Activated T-cell treated with anti-CD3 and anti-CD28 coated beads for 24 hours (primary cell): Measurements from ENCODE around the gene DDX11.
"Not testable (repeated sequence)": the region's sequence is repeated elsewhere in the genome, so short reads cannot be mapped to it uniquely, and the experiment has no call there.

Source experiments
- DNase-seq: peaks from one replicate; pipeline ENCODE4 v3.0.0-alpha.2; 2020; ENCODE audit warnings: low read depth

The DDX11 gene

DNA sequence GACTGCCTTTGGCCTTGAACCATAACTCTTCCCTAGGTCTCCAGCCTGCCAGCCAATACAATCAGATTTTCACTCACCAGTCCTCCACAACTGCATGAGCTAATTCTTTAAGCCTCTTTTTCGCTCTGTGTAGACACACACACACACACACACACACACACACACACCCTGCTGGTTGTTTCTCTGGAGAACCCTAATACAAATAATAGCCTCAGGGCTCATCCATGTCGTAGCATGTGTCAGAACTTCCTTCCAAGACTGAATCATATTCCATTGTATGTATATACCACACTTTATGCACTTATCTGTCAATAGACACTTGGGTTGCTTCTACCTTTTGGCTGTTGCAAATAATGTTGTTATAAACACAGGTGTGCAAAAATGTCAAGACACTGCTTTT is 6.0 kb upstream of the DDX11 start:
- not testable (repeated sequence) for DNase-seq

DNA sequence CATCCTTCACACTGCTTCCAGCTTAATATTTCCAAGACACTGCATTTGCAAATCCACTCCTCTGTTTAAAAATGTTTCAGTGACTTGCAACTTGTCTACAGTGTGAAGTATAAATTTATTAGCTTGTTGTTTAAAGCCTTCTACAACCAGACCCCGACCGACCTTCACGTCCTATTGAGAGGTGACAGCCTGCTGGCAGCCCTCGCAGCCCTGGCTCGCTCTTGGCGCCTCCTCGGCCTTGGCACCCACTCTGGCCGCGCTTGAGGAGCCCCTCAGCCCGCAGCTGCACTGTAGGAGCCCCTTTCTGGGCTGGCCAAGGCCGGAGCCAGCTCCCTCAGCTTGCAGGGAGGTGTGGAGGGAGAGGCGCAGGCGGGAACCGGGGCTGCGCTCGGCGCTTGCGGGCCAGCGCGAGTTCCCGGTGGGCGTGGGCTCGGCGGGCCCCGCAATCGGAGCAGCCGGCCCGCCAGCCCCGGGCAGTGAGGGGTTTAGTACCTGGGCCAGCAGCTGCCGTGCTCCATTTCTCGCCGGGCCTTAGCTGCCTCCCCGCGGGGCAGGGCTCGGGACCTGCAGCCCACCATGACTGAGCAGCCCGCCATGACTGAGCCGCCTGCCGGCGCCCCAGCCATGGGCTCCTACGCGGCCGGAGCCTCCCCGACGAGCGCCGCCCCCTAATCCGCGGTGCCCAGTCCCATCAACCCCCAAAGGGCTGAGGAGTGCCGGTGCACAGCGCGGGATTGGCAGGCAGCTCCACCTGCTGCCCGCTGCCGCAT is 2.5 kb upstream of the DDX11 start:
- DNase-seq = not testable (repeated sequence)

DNA sequence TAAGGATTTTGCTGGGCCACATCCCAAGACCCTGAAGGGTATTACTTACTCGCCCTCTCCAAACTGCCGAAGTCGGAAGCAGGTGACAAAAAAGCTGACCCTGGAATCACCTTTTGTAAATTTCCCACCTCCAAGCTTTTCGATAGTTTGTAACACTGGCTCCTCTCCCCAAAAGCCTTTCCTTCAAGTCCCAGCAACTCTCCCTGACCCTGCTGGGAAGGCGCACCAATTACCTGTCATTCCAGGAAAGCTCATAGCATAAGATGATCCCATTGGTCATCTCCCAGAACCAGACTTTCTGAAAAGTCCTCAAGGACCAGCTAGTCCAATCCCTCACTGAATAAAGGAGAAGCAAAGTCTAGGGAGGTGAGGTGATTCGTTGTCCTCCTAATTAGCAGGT is 698 bp upstream of the DDX11 start:
- not testable (repeated sequence) for DNase-seq

DNA sequence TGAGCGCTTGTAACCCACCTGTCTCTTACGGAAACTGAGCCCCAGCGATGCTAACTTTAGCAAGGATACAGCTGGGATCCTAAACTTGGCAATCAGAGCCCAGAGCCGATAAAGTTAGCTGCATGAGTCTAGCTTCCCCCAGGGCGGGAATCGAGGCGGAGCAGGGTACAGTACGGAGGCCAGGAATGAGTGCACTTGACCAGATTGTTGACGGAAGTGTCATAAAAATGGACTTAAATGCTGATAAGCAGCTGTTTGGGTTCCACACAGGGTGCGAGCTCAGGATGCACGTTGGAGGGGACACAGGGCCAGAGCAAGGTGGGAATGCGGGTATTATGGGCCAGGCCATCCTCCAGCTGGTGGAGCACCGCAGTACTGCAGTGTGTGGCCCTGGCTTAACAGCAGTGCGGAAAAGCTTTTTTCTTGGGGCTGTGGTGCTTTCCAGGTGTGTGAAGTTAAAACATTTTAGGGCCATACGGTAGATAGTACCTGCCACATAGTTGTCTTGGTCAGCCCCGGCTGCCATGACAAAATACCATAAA is 744 bp downstream of the DDX11 start:
- not testable (repeated sequence) for DNase-seq

DNA sequence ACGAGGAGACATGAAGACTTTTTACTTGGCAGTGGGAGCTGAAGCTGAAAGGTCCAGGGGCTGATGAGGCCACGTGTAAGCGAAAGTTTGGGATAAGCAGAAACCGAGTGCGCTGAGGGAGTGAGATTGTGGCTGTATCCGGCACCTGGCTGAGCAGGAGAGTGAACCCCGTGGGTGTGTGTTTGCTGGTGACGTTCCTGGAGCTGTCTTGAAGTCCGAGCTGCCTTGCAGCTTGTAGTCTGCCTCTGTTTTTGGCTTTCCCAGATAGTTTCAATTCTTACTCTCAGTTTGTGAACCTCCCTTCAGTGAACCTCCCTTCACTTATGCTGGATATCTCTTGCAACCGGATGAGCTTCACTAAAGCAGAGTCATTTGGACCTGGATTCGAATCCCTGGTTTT is 2.5 kb downstream of the DDX11 start:
- DNase-seq = not testable (repeated sequence)

DNA sequence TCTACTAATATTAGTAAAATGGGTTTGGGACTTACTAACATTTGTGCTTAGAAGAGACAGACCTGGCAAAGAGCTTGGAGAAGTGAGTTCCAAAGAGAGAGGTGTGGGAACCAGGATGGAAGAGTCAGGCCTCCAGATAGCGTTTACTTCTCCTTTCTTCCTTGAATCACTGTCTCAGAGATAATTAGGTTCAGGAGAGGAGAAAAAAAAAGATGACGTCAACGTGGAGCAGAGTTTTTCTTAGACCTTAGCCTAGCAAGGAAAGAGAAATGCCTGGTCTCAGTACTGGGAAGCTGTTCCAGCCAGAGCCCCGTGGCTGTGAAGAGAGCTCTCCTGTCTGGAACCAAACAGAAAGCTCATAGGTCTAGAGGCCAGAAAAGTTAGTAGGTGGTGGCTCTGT is 3.4 kb downstream of the DDX11 start:
- DNase-seq = not testable (repeated sequence)

DNA sequence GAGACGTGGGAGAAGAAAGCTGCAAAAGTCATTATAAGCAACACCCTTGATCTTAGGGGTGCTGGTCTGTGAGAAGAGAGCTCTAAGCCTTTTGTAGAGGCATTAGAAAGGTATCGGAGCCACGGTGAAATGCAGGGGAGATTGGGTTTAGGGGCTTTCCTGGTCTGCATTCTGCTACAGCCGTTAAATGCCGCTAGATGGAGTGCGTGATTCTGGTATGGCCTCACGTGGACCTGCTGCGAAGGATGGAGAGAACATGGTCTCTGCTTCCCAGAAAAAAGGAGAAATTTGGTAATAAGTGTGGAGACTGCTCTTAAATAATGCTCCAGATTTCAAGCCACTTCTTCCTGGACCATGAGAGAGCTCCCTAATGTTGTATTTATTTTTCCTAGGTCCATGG is 4.3 kb downstream of the DDX11 start:
- not testable (repeated sequence) for DNase-seq

DNA sequence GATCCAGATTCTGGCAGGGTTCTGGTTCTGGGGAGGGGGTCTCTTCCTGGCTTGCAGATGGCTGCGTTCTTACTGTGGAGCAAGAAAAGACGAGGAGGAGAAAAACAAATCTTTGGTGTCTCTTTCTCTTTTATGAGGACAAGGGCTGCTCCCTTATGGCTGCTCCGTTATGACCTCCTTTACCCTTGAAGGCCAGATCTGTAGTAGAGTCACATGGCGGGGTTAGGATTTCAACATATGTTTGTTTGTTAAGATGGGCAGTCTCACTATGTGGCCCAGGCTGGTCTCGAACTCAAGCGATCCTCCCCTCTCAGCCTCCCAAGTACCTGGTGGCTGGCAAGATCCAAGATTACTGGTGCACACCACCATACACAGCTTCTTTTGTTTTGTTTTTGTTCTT is 5.8 kb downstream of the DDX11 start:
- not testable (repeated sequence) for DNase-seq

DNA sequence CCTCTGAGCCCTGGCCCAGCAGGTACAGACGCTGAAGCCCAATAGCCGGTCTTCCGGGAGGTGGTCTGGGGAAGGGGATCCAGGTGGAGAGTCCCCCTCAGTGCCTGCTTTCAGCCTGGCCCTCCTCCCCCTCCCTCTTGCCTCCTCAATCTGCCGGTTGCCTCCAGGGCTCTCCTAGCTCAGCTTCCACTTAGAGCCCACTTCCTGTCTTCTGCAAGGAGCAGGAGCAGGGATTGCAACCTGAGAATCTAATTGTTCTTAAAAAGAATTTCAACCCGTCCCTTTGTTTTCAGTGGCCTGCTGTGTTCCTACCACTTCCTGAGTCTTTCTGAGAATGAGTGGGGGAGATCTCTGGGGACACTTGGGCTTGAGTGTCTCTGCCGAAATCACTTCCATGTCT is 6.6 kb downstream of the DDX11 start:
- DNase-seq = not testable (repeated sequence)

DNA sequence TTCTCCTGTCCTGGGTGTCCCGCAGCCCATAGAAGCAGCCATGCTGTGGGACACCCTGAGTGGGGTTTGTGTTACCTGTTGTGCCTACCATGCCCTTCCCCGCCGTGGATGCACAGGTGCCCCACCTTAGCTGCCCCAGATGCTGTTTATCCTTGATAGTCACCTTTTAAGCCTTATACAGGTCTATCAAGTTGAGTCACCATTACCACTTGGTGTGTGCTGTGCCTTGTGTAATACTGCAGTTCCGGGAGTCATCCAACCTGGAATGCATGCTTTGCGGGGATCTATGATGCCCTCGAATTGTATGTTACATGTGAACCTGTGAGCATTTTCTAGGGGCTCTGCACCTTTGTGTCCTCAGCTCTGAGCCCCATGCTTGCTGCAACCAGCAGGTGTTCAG is 7.6 kb downstream of the DDX11 start:
- DNase-seq = not testable (repeated sequence)

DNA sequence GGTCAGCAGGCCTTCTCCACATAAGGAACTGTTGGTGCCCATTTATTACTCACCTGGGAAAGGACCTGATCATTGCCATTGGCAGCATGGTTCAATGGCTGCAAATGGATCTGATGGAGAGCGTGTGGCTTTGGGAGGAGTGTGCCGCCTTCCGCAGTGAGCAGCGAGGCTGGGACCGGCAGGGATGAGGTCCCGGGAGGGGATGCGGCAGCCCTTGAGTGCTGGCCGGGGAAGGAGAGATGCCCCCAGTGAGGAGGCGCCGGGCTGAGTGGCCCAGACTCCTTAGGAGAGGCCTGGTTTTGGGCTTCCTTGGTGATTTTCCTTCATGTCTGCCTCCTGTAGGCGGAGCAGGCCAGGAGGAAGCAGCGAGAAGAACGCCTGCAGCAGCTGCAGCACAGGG is 10.6 kb downstream of the DDX11 start:
- not testable (repeated sequence) for DNase-seq

DNA sequence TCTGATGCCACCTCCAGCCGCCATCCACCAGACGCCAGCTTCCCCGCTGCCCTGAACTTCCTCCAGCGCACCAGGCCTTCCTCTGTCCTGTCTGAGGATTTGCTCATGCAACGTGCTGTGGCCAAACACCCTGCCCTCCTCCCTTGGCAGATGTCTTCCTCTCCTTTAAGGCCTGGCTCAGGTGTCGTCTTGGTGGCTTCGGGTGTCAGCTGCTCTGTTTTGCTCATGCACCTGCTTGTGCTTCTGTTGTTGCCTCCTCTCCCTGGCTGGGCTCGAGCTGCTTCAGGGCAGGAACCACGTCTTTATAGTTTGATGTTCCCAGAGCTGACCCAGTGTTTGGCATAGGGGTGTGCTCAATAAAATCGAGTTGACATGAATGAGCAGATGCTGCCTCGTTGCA is 12.4 kb downstream of the DDX11 start:
- DNase-seq = not testable (repeated sequence)

DNA sequence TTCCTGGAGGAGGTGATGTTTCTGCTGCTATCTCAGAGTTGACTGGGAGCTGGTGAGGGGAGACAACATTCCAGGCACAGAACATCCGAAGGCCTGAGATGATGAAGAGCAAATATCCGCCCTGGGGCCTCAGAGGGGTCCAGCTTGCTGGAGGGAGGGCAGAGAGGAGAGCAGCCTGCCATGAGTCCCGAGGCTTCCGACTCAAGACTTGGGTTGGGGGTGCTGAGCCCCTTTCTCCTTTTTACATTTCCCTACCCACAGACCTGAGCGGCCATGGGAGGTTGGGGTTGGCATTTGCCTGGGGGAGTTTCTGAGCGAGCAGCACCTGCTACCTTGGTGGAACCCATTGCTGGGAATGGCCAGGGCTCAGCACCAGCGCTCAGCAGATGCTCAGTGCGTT is 13.8 kb downstream of the DDX11 start:
- DNase-seq = not testable (repeated sequence)

DNA sequence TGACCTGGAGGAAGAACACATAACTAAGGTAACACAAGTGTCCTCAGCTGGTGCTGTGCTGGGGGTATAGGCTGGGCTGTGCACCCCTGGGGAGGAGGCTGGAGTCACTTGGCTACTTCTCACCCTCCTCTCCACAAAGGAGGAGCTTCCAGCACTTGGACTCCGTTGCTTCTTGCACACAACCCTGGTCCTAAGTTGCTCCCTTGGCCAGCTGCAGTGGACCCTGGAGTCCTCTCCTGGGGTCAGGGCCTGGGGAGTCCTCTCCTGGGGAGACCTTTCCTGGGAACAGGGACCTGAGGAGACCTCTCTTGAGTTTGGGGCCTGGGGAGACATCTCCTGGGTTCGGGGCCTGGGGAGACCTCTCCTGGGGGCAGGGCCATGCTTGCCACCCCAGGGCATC is 14.3 kb downstream of the DDX11 start:
- not testable (repeated sequence) for DNase-seq

DNA sequence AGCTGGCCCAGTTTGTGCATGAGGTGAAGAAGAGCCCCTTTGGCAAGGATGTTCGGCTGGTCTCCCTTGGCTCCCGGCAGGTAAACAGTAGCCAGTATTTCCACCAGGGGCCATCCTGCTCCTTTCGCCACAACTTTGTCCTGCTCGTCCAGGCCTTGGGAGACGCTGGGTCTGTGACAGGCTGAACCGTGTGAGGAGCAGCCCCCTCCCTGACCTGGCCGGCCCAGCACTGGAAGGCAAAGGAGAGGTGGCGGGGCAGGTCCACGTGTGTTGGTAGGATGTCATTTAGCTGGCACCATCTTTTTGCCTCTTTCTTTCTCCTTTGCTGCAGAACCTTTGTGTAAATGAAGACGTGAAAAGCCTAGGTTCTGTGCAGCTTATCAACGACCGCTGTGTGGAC is 15.4 kb downstream of the DDX11 start:
- DNase-seq = no peak

DNA sequence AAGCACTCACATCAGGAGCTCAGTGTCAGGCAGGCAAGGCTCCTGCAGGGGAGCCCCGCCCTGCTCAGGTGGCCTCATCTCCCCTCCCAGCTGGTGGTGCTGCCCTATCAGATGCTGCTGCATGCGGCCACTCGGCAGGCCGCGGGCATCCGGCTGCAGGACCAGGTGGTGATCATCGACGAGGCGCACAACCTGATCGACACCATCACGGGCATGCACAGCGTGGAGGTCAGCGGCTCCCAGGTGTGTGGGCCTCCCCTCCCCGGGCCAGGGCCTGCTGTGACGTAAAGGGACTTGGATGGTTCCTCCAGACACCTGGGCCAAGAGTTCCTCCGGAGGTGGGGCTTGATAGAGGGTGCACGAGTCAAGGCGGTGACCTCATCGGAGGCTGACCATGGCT is 18.0 kb downstream of the DDX11 start:
- DNase-seq = not testable (repeated sequence)

DNA sequence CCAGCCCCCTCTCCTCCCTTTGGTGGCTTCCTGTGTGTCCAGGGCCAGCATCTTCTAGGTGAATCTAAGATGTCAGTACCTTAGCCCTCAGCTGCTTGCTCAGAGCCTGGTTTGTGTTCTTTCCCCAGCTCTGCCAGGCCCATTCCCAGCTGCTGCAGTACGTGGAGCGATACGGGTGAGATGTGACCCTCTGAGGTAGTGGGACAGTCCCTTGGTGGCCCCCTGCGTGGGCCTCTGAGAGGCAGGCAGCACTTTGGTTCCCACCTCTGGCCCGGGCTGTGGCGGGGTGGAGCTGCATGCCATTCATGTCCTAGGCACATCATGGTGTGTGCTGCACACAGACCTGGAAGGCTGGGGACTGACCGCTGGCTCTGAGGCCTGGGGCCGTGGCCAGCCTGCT is 19.1 kb downstream of the DDX11 start:
- not testable (repeated sequence) for DNase-seq

DNA sequence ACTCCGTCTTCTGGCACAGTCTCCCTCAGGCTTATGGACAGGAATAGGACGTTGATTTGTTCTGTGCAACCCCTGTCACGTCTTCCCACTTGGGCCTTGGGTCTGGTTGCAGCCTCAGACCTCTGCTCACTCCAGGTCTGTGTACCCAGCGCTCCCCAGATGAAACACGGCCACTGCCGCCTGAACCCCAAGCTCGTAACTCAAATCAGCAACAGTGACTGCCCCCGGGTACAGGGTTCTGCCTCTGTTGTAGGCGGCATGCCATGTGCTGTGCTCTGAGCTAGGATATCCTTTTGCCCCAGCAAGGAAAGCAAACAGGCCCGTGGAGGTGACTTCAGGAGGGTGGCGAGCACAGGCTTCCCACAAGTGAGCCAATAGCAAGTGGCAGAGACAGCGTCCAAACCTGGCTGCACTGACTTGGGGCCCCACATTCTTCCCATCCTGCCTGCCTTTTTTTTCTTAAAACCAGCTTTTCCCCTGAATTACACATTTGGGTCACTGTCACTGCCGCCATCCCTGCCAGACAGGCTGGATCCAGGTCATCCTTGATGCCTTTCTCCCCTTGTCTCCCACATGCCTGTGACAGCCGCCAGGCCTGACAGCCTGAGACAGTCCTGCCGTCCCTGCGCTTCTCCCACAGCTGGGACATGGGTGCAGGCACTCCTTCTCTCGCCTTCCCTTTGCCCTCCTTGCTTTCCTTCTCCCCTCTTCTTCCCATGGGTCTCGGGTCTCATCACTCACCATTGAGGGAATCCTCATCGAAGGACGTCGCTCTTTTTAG is 21.6 kb downstream of the DDX11 start:
- not testable (repeated sequence) for DNase-seq

DNA sequence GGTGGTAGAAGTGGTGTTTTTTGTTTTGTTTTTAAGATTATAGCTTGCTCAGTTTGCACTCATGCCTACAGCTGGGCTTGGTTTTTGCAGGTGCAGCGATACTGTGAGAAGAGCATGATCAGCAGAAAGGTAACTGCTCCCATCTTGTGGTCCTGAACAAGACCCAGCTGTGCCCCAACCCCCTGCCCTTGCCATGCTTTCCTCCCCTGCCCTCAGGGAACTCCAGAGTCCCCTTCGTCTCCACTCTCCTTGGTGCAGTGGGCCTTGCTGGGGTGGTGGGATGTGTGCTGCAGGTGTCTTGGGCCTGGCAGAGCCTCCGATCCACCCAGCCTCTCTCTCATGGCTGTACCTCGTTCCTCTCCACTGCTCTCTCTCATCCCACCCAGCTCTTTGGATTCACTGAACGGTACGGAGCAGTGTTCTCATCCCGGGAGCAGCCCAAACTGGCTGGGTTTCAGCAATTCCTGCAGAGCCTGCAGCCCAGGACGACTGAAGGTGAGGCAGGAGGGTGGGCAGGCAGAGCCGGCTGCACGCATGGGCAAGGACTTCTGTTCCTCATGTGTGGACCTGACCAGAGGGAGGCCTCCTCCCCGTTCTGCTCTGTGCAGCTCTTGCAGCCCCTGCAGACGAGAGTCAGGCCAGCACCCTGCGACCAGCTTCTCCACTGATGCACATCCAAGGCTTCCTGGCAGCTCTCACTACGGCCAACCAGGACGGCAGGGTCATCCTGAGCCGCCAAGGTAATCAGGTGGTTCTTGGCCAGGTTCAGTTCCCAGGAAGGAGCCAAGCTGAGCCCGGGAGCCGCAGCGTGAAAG is 22.8 kb downstream of the DDX11 start:
- not testable (repeated sequence) for DNase-seq

DNA sequence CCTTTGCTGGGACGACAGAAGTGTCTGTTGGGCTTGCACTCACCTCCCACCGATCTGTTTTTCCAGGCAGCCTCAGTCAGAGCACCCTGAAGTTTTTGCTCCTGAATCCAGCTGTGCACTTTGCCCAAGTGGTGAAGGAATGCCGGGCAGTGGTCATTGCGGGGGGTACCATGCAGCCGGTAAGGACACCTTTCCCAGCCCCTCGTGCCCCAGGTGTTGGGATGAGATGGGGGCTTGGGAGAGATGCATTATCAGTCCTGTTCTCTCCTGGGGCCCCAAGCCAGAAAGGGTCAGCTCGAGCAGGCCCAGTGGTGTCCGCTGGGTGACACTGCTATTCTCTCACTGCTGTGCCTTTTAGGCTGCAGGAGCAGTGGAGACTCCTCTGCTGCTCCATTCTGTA is 24.2 kb downstream of the DDX11 start:
- DNase-seq = not testable (repeated sequence)

DNA sequence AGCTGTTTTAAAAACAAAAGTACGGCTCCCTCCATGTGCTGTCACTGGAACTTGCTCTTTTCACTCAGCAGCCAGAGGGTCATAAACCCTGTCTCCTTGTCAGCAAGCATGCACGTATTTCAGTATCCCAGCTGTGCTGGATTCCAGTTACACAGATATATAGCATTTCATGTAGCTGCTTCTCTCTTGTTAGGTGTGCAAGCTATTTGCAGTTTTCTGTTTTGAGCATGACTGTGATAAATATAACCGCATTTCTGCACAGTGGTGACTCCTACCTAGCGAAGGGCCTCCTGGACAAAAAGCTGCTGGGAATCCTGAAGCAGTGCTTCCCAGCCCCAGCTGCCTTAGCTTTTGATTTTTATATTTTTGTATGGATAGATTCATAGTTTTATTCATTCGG is 24.7 kb downstream of the DDX11 start:
- DNase-seq = not testable (repeated sequence)

DNA sequence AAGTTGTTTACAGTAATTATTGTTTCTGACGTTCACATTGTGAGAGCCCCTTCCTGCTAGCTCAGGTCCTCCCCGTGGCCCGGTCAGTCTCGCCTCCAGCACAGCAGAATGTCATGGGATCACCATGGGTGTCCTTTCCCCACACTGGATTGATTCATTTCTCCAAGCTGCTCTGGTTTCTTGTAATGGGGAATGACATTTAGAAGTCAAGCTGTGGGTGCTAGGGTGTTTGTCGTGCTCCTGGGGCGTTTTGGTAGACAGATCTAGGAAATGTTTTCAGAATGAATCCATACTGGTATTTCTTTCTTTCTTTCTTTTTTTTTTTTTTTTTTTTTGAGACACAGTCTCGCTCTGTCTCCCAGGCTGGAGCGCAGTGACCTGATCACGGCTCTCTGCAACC is 25.1 kb downstream of the DDX11 start:
- DNase-seq = not testable (repeated sequence)
